ENCODE measurements around the gene PPP1R3D.

Gene PPP1R3D

GRCh38 chr20:59925359-59925758, 14.7 kb downstream of the PPP1R3D start:
- no peak for DNase-seq
- Histone ChIP-seq H3K4me1 (no peaks in the 10 kb centered on the region), H3K4me3 (ENCODE audit: low read depth, low read length) (no peak overlapping the region), H3K9me3 (no peaks in the 10 kb centered on the region), H3K27me3 (peaks cover 7% of the 10 kb centered on the region; the same call in 1 of the 2 replicates), H3K36me3 (no peaks in the 10 kb centered on the region)
- no peak for TF ChIP-seq CTCF (IDR thresholded peaks at IDR 0.05; ENCODE audit: low read depth, low read length)

- Histone ChIP-seq H3K36me3 (no peaks in the 10 kb centered on the region), H3K4me1 (no peaks in the 10 kb centered on the region), H3K9me3 (no peaks in the 10 kb centered on the region), H3K27me3 (peaks cover 3% of the 10 kb centered on the region; the same call in 1 of the 2 replicates), H3K4me3 (ENCODE audit: low read depth, low read length) (no peak overlapping the region)
- no peak for DNase-seq
- TF ChIP-seq CTCF (IDR thresholded peaks at IDR 0.05; ENCODE audit: low read depth, low read length): no peak
Measured at GRCh38 chr20:59923514-59923913, 16.6 kb downstream of the PPP1R3D start.

- Histone ChIP-seq H3K9me3 (no peaks in the 10 kb centered on the region), H3K4me3 (ENCODE audit: low read depth, low read length) (no peak overlapping the region), H3K4me1 (no peaks in the 10 kb centered on the region), H3K27me3 (peaks cover 3% of the 10 kb centered on the region; the same call in 1 of the 2 replicates), H3K36me3 (no peaks in the 10 kb centered on the region)
- DNase-seq: no peak
- TF ChIP-seq CTCF (IDR thresholded peaks at IDR 0.05; ENCODE audit: low read depth, low read length): no peak
Measured at GRCh38 chr20:59920944-59921343, 19.2 kb downstream of the PPP1R3D start.

GRCh38 chr20:59912609-59913008, 27.5 kb downstream of the PPP1R3D start:
- no peak overlapping the region for H3K4me3 ChIP-seq (ENCODE audit: low read depth, low read length)
- peaks cover 3% of the 10 kb centered on the region for H3K27me3 ChIP-seq
- H3K4me1 ChIP-seq: no peaks in the 10 kb centered on the region
- H3K36me3 ChIP-seq: no peaks in the 10 kb centered on the region
- no peak for DNase-seq
- no peaks in the 10 kb centered on the region for H3K9me3 ChIP-seq
- no peak for TF ChIP-seq CTCF (IDR thresholded peaks at IDR 0.05; ENCODE audit: low read depth, low read length)

GRCh38 chr20:59911041-59911440, 29.1 kb downstream of the PPP1R3D start:
- Histone ChIP-seq H3K27me3 (peaks cover 3% of the 10 kb centered on the region), H3K36me3 (no peaks in the 10 kb centered on the region), H3K4me1 (no peaks in the 10 kb centered on the region), H3K4me3 (ENCODE audit: low read depth, low read length) (no peak overlapping the region), H3K9me3 (no peaks in the 10 kb centered on the region)
- no peak for TF ChIP-seq CTCF (IDR thresholded peaks at IDR 0.05; ENCODE audit: low read depth, low read length)
- DNase-seq: no peak

DNA sequence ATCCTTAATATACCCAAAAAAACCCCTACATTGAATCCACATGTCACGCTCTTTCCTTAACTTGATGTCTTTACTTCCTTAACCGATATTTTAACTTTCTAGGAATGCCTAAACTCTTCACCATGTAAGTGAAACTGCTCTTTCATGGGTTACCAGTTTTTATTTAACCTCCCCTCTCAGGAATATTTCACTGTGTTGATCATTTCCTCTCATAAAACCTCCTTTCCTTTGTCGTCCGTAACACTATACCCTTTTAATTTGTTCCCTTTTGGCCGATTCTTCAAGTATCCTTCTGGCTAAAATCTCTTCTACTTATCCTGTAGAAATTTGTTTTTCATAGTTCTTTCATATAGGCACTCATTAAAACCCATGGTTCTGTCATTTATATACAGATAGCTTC, 31.2 kb downstream of the PPP1R3D start:
- TF ChIP-seq CTCF (IDR thresholded peaks at IDR 0.05; ENCODE audit: low read depth, low read length): no peak
- Histone ChIP-seq H3K27me3 (peaks cover 3% of the 10 kb centered on the region), H3K4me3 (ENCODE audit: low read depth, low read length) (no peak overlapping the region), H3K9me3 (no peaks in the 10 kb centered on the region), H3K4me1 (no peaks in the 10 kb centered on the region), H3K36me3 (no peaks in the 10 kb centered on the region)
- no peak for DNase-seq

Data from BE2C (cell line).